Heart right ventricle (tissue), 16 donors: Measurements from ENCODE around the gene PKP2. TPM values are rescaled to one million over a fixed set of nuclear protein-coding genes. Genes with fewer than 3 reads are reported as not detected.
"Not testable (repeated sequence)": the region's sequence is repeated elsewhere in the genome, so short reads cannot be mapped to it uniquely, and the experiment has no call there.

ENCODE experiments used
- ATAC-seq, 8 donors: fragments of 200-7000 bp; cut with Tn5 transposase; one replicate each; pipeline ENCODE4 v1.9.1; 2020; ENCODE audit warnings: mild to moderate bottlenecking in 8 of 8, moderate library complexity in 8 of 8, moderate number of reproducible peaks in 1 of 8
- DNase-seq, 2 donors: peaks; one replicate each; pipeline ENCODE4 v3.0.0-alpha.2; 2020
- H3K27ac ChIP-seq, 10 donors: fragments of 200-600 bp; sonication (generic) in 2 of 10; one replicate each; pipeline versions ENCODE4 v1.5.0 to v1.8.0; 2020 to 2022; ENCODE audit warnings: mild to moderate bottlenecking in 3 of 10
- H3K27me3 ChIP-seq, 7 donors: fragments of 200-600 bp; one replicate each; pipeline ENCODE4 v1.8.0; 2021 to 2022; ENCODE audit warnings: mild to moderate bottlenecking in 2 of 7
- H3K36me3 ChIP-seq, 9 donors: fragments of 200-600 bp; sonication (generic) in 1 of 9; one replicate each; pipeline versions ENCODE4 v1.5.0 to v1.8.0; 2020 to 2022; ENCODE audit warnings: mild to moderate bottlenecking in 2 of 9
- H3K4me1 ChIP-seq, 9 donors: fragments of 200-600 bp; sonication (generic) in 1 of 9; one replicate each; pipeline versions ENCODE4 v1.5.0 to v1.8.0; 2020 to 2022; ENCODE audit warnings: mild to moderate bottlenecking in 4 of 9
- H3K4me3 ChIP-seq, 10 donors: fragments of 200-600 bp; sonication (generic) in 2 of 10; one replicate each; pipeline versions ENCODE4 v1.5.0 to v1.8.0; 2020 to 2022; ENCODE audit warnings: mild to moderate bottlenecking in 7 of 10, moderate library complexity in 2 of 10
- H3K9me3 ChIP-seq, 11 donors: fragments of 200-600 bp in 10 of 11; sonication (generic) in 2 of 11; one replicate each; pipeline versions ENCODE4 v1.5.0 to v1.8.0; 2013 to 2022; ENCODE audit warnings: mild to moderate bottlenecking in 2 of 11, control low read depth in 1 of 11, moderate library complexity in 1 of 11
- WGBS, 2 donors: extraction: QIAGEN DNeasy Blood & Tissue Kit; methylation state at CpG; one replicate each; pipeline ENCODE4 v1.1.7; 2013; ENCODE audit warnings: inconsistent platforms in 1 of 2; 5-methylcytosine and 5-hydroxymethylcytosine counted together
- intact Hi-C, 10 donors: fragments of 100-400 bp; cut with DNase I; formaldehyde crosslinking; loops; one replicate each; pipeline versions ENCODE4 v1.11.1 to v1.14.2; 2022
- polyA plus RNA-seq, 2 donors: library from polyadenylated mRNA; stranded (reverse); fragments of 200-250 nt; gene quantifications; one replicate each; pipeline ENCODE4 v1.2.3, GENCODE V29; 2013
- total RNA-seq, 10 donors: library from RNA; stranded (reverse); fragmentation: NEBNext Ultra II Directional in 3 of 10; extraction: Animal tissue kit (Norgen Biotek cat#: 25700) in 3 of 10; gene quantifications; one replicate each; pipeline versions ENCODE4 v1.2.1 to v1.2.4, GENCODE V29; 2021 to 2023
- TF ChIP-seq, protein P1 (sequence below), 9 donors: fragments of 200-600 bp; sonication (generic) in 2 of 9; IDR thresholded peaks; one replicate each; pipeline versions ENCODE4 v1.5.0 to v1.8.0; 2021 to 2022; ENCODE audit warnings: antibody characterized with exemption in 9 of 9, mild to moderate bottlenecking in 5 of 9, moderate library complexity in 1 of 9
- donor health status: Arrhythmogenic right ventricular cardiomyopathy.
- donor health status: ischemic (EF 13 %, LVEDD 7.1; RV severe dilation, severe dysfunction).
- donor health status: healthy with polysubstance abuse.
- donor health status: DM: no; HTN: yes; CAD: no.
- donor health status: DM: no; HTN: no; CAD: no.
- donor health status: ischemic (EF 25% LVEDD 6.9; RV normal size, moderate dysfunction).
- donor health status: ischemic (EF 25% LVEDD 5.7; RV mildly dilated, moderate dysfunction).
- donor health status: healthy.
- donor health status: DM: yes; HTN: yes; CAD: no.
- donor health status: Ischemic cardiomyopathy.
- donor health status: ischemic (EF 35%, LVEDD 5.7; RV mildly dilated, moderate dysfunction).
- donor health status: nonischemic (EF 11% LVEDD 7.7; RV severe dilation, severe dysfunction).
- donor health status: DM: yes; HTN: yes; CAD: no.
- donor health status: PGD.
- donor health status: ischemic (EF 29% LVEDD 5.4; RV normal size, mild dysfunction).
- donor health status: nonischemic (EF 23%, LVEDD 6.1; RV moderate dilation, normal function).

PKP2 gene
- total and polyA plus RNA-seq, 12 donors: 92.3 to 639 (median 410) TPM

DNA sequence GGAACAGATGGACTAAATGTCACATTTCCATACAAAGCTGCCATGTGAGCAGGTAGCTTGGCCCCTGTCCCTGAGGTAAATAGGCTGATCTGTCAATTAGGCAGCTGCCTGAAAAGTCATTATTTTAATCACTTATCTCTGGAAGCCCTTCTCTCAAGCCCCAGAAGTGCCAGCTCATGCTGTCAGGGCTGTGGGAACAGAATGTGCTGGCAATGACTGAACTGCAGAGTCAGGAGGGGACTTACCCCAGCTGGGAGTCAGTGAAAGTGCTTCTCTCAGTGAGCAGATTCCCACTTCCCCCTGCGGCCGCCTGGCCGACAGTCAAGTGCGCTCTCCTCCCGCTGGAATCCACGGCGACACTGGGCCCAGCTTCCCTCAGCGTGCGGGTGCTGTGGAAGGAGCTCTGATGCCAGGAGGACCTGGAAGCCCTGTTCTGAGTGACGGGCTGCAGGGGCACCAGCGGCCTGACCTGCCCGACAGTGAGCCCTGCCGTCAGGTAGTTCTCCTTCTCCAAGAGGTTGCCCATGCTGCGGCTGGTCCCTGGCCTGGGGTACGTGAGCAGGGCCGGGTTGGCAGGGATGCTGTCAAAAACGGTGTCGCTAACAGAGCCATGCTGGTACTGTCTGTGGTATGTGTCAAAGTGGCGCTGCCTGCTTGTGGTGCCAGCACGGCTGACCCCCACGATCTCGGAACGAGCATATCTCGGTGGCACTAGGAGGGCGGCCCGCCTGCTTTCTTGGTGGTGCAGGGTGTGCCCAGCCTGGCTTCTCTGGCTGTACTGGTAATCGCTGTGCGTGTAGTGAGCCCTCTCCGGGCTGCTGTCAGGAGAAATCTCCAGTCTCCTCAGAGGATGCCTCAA, 18.7 kb downstream of the PKP2 start:
- H3K27ac ChIP-seq: peak overlapping the region; percentile 68 to 91 (median 84)
- peak overlapping the region in 8 of 10 donors; percentile 6 to 33 (median 29) for H3K4me3 ChIP-seq
- 46 to 66% methylated on average over 29 of the region's 29 CpGs for WGBS, 2 donors
- peak; percentile 80 to 85 for DNase-seq
- intact Hi-C loops: loop anchor here in 3 of 10 donors (2.0 to 5.0 kb wide), 3 partner anchors 15 to 51 kb away; no protein-coding TSS in a partner anchor
- peaks cover 0 to 3% (median 0%) of the 10 kb centered on the region in 9 donors for H3K36me3 ChIP-seq
- peak; percentile 85 to 93 (median 92) for ATAC-seq
- no peaks in the 10 kb centered on the region for H3K27me3 ChIP-seq
- TF ChIP-seq, protein P1, sequence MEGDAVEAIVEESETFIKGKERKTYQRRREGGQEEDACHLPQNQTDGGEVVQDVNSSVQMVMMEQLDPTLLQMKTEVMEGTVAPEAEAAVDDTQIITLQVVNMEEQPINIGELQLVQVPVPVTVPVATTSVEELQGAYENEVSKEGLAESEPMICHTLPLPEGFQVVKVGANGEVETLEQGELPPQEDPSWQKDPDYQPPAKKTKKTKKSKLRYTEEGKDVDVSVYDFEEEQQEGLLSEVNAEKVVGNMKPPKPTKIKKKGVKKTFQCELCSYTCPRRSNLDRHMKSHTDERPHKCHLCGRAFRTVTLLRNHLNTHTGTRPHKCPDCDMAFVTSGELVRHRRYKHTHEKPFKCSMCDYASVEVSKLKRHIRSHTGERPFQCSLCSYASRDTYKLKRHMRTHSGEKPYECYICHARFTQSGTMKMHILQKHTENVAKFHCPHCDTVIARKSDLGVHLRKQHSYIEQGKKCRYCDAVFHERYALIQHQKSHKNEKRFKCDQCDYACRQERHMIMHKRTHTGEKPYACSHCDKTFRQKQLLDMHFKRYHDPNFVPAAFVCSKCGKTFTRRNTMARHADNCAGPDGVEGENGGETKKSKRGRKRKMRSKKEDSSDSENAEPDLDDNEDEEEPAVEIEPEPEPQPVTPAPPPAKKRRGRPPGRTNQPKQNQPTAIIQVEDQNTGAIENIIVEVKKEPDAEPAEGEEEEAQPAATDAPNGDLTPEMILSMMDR (IDR thresholded peaks at IDR 0.05): no peak
- H3K9me3 ChIP-seq: no peaks in the 10 kb centered on the region
- H3K4me1 ChIP-seq: peaks cover 0 to 85% (median 14%) of the 10 kb centered on the region in 9 donors

DNA sequence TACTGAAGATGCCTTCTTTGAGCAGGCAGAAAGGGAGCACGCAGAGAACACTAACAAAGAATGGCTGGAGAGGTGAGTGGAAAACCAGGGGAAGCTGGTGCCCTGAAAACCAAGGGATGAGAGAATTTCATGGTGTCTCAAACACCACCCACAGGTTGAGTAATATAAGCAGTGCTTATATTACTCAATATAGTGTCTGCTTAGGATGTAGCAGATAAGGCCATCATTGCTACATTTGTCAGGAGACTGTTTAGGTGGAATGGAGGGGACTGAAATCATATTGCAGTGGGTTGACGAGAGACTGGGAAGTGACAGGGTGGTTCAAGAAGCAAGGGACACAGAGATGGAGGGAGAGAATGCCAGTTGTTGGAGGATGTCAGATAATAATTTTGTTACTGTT, 20.6 kb downstream of the PKP2 start:
- no peak for DNase-seq
- ATAC-seq: no peak
- intact Hi-C loops: loop anchor here in 3 of 10 donors (2.0 to 5.0 kb wide), 2 partner anchors 49 kb away; no protein-coding TSS in a partner anchor
- H3K4me1 ChIP-seq: peaks cover 0 to 90% (median 17%) of the 10 kb centered on the region in 9 donors
- H3K27ac ChIP-seq: peak overlapping the region; percentile 26 to 91 (median 82)
- WGBS, 2 donors: 46 to 66% methylated on average over 2 of the region's 2 CpGs
- H3K4me3 ChIP-seq: peak overlapping the region in 5 of 10 donors; percentile 9 to 33 (median 23)
- TF ChIP-seq, protein P1 (IDR thresholded peaks at IDR 0.05): no peak
- no peaks in the 10 kb centered on the region for H3K27me3 ChIP-seq
- peaks cover 0 to 7% (median 0%) of the 10 kb centered on the region in 9 donors for H3K36me3 ChIP-seq
- no peaks in the 10 kb centered on the region for H3K9me3 ChIP-seq

DNA sequence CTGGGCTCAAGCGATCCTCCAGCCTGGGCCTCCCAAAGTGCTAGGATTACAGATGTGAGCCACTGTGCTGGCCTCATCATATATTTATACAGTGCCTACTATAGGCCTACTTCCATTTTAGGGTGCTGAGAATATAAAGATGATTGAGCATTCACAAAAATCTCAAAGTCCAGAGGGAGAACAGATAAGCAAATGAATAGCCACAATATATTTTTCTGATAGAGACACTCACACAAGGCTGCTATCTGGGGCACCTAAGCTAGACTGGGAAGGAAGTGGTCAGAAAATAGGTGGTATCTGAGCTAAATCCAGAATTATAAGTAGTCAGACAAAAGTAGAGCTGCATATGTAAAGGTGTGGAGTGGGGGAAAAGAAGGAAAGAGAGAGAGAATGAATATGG, 21.6 kb downstream of the PKP2 start:
- intact Hi-C loops: loop anchor here in 2 of 10 donors (5.0 kb wide), 1 partner anchor 48 kb away; no protein-coding TSS in a partner anchor
- ATAC-seq (no peak), DNase-seq (no peak)
- Histone ChIP-seq H3K36me3 (peaks cover 0 to 7% (median 0%) of the 10 kb centered on the region in 9 donors), H3K9me3 (no peaks in the 10 kb centered on the region), H3K27me3 (no peaks in the 10 kb centered on the region), H3K27ac (peak overlapping the region in 9 of 10 donors; percentile 12 to 91 (median 83)), H3K4me3 (no peak overlapping the region), H3K4me1 (peaks cover 0 to 93% (median 24%) of the 10 kb centered on the region in 9 donors)
- WGBS, 2 donors: 95% methylated on average over 1 of the region's 1 CpG
- TF ChIP-seq, protein P1 (IDR thresholded peaks at IDR 0.05): no peak

DNA sequence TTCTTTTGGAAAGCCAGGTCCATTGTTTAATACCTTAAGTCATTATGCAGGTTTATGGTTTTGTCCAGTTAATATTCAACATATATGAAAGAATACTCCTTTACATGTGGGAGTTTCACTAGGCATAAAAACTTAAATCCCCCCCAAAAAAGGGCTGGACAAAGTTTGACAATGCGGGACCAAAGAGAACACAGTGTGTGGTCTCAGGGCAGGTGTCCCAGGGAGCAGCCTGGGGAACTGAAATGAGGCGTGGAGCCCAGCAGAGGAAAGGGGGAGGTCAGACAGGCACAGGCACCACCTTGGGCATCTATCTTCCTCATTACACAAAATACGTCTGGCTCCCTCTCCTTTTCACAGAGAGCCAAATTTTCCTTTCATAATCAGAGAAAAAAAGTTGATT, 22.5 kb downstream of the PKP2 start:
- ATAC-seq (no peak), DNase-seq (no peak)
- Histone ChIP-seq H3K27me3 (no peaks in the 10 kb centered on the region), H3K27ac (peak overlapping the region in 8 of 10 donors; percentile 50 to 91 (median 84)), H3K36me3 (peaks cover 0 to 7% (median 0%) of the 10 kb centered on the region in 9 donors), H3K9me3 (no peaks in the 10 kb centered on the region), H3K4me3 (no peak overlapping the region), H3K4me1 (peaks cover 0 to 91% (median 27%) of the 10 kb centered on the region in 9 donors)
- TF ChIP-seq, protein P1 (IDR thresholded peaks at IDR 0.05): no peak
- 55 to 58% methylated on average over 3 of the region's 3 CpGs for WGBS, 2 donors
- intact Hi-C loops: no loop called here

DNA sequence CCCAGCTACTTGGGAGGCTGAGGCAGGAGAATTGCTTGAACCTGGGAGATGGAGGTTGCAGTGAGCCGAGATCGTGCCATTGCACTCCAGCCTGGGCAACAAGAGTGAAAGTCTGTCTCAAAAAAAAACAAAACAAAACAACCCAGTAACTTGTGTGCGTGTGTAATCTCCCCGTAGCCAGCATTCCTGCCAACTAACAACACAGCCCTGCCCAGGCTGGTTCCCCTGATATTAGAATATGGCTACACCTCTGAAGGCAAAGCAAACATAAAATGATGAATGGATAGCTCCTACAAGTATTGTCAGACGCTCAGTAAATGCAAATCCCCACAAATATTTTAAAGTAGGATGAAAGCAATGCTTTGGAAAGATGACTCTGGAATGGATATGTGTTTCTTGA, 24.2 kb downstream of the PKP2 start:
- intact Hi-C loops: not testable (repeated sequence)

More for the DNA sequence above, 24.2 kb downstream of the PKP2 start:
- not testable (repeated sequence) for H3K9me3 ChIP-seq, H3K4me3 ChIP-seq, H3K27me3 ChIP-seq, DNase-seq
- peak in 2 of 8 donors; percentile 34 to 41 for ATAC-seq
- Histone ChIP-seq H3K4me1 (peaks cover 0 to 83% (median 23%) of the 10 kb centered on the region in 9 donors), H3K36me3 (peaks cover 0 to 21% (median 4%) of the 10 kb centered on the region in 9 donors), H3K27ac (peak overlapping the region in 8 of 10 donors; percentile 3 to 90 (median 44))
- 54 to 70% methylated on average over 5 of the region's 5 CpGs for WGBS, 2 donors
